ENCODE measurements around the gene KRT24.

GRCh38 chr17:40727447-40728231 lies 24.1 kb upstream of the KRT24 start:
- TF ChIP-seq SP1 (IDR thresholded peaks at IDR 0.05), result no peak
- peak; percentile 56 to 94 for TF ChIP-seq JUND (IDR thresholded peaks at IDR 0.05)
- no peak for TF ChIP-seq GABPA (IDR thresholded peaks at IDR 0.05 in 1 of 2, conservative IDR thresholded peaks at IDR 0.05 in 1 of 2)
- TF ChIP-seq CTCF (IDR thresholded peaks at IDR 0.05; ENCODE audit: low read depth, low read length, missing input control), result no peak
- TF ChIP-seq MAX (IDR thresholded peaks at IDR 0.05), result no peak
- TF ChIP-seq RAD21 (IDR thresholded peaks at IDR 0.05), result peak in 1 of 2 donors; percentile 33
- TF ChIP-seq HNF4A (conservative IDR thresholded peaks at IDR 0.05), result peak in 1 of 2 donors; percentile 20
